Loucy (cell line): ENCODE results near the gene IRAK3.

Experiments
- CTCF ChIP-seq: fragments of 200-600 bp; sonication (generic); conservative IDR thresholded peaks from 2 replicates; pipeline ENCODE4 v1.5.1; 2014; ENCODE audit warnings: mild to moderate bottlenecking, antibody characterized with exemption, low read length
- EZH2phosphoT487 ChIP-seq: fragments of 200-600 bp; IDR thresholded peaks from 2 replicates; pipeline ENCODE4 v1.6.1; 2018; ENCODE audit warnings: antibody characterized with exemption, mild to moderate bottlenecking, moderate library complexity, borderline replicate concordance

- no peak for TF ChIP-seq CTCF
- TF ChIP-seq EZH2phosphoT487 = no peak
Measured at GRCh38 chr12:66251049-66251448, 62.0 kb downstream of the IRAK3 start.
